IPS-NIHi7 (cell line): Measurements from ENCODE around the gene DNMT3A.

ENCODE experiments used
- DNase-seq: peaks from one replicate; pipeline ENCODE4 v3.0.0; 2012; ENCODE audit warnings: mixed read lengths; ENCODE audit errors: extremely low spot score

The DNMT3A gene

GRCh38 chr2:25258847-25259736 lies 82.6 kb downstream of the DNMT3A start:
- no peak for DNase-seq

- no peak for DNase-seq
These were observed 83.5 kb downstream of the DNMT3A start for GRCh38 chr2:25257931-25258846.

GRCh38 chr2:25257032-25257552 lies 84.6 kb downstream of the DNMT3A start:
- DNase-seq = no peak

GRCh38 chr2:25256488-25256875 lies 85.2 kb downstream of the DNMT3A start:
- no peak for DNase-seq

- no peak for DNase-seq
These were observed 85.8 kb downstream of the DNMT3A start for GRCh38 chr2:25255745-25256487.

- DNase-seq = no peak
These were observed 86.8 kb downstream of the DNMT3A start for GRCh38 chr2:25254961-25255360.

- no peak for DNase-seq
These were observed 88.5 kb downstream of the DNMT3A start for GRCh38 chr2:25253153-25253626.

GRCh38 chr2:25252291-25253152 lies 89.2 kb downstream of the DNMT3A start:
- DNase-seq = peak; percentile 96

- peak; percentile 54 for DNase-seq
These were observed 90.1 kb downstream of the DNMT3A start for GRCh38 chr2:25251422-25252273.

- peak; percentile 47 for DNase-seq
These were observed 90.7 kb downstream of the DNMT3A start for GRCh38 chr2:25251071-25251421.

- DNase-seq = peak; percentile 69
These were observed 91.2 kb downstream of the DNMT3A start for GRCh38 chr2:25250331-25251070.

GRCh38 chr2:25249785-25250184 lies 91.9 kb downstream of the DNMT3A start:
- no peak for DNase-seq

GRCh38 chr2:25247792-25248512 lies 93.8 kb downstream of the DNMT3A start:
- no peak for DNase-seq

- DNase-seq = no peak
These were observed 95.0 kb downstream of the DNMT3A start for GRCh38 chr2:25246558-25247290.

GRCh38 chr2:25246001-25246400 lies 95.7 kb downstream of the DNMT3A start:
- no peak for DNase-seq

- no peak for DNase-seq
These were observed 96.6 kb downstream of the DNMT3A start for GRCh38 chr2:25245141-25245540.

- no peak for DNase-seq
These were observed 97.7 kb downstream of the DNMT3A start for GRCh38 chr2:25243995-25244394.

GRCh38 chr2:25241452-25241851 lies 100.3 kb downstream of the DNMT3A start:
- no peak for DNase-seq
